GM19324 (cell line): ENCODE data around the gene VTA1.

Experiments
- ATAC-seq: cut with Tn5 transposase; IDR thresholded peaks from one replicate; pipeline ENCODE4 v1.9.1; 2021; ENCODE audit warnings: mild to moderate bottlenecking, moderate library complexity; ENCODE audit not compliant: unreplicated experiment, low FRiP score

Gene VTA1

GRCh38 chr6:142260748-142261147 lies 113.7 kb downstream of the VTA1 start:
- ATAC-seq: no peak

GRCh38 chr6:142262231-142262630 lies 115.2 kb downstream of the VTA1 start:
- no peak for ATAC-seq

GRCh38 chr6:142265476-142265875 lies 118.4 kb downstream of the VTA1 start:
- no peak for ATAC-seq

GRCh38 chr6:142266060-142266459 lies 119.0 kb downstream of the VTA1 start:
- no peak for ATAC-seq

GRCh38 chr6:142271476-142271875 lies 124.4 kb downstream of the VTA1 start:
- no peak for ATAC-seq
